Common myeloid progenitor, CD34-positive (primary cell): ENCODE data around the gene PAFAH2.

Experiments used
- CTCF ChIA-PET: fragments of 350-600 bp; sonication (Branson Sonifier 250); formaldehyde crosslinking; loops from one replicate; lab custom pipeline; 2021; ENCODE audit warnings: antibody characterized with exemption; lab: Charles Lee
- POLR2A ChIA-PET: fragments of 350-600 bp; sonication (Branson Sonifier 250); formaldehyde crosslinking; loops from one replicate; lab custom pipeline; 2021; ENCODE audit warnings: antibody characterized with exemption; lab: Charles Lee
- DNase-seq, 3 donors: peaks; one replicate each; pipeline versions ENCODE4 v3.0.0 to v3.0.0-alpha.2; 2013
- H3K27ac ChIP-seq, 2 experiments: 1 replicate in 1 of 2; 2 replicates in 1 of 2; pipeline ENCODE4 v1.7.0; 2013; ENCODE audit warnings: inconsistent platforms in 2 of 2, low read length in 2 of 2, mild to moderate bottlenecking in 2 of 2, low read depth in 1 of 2, moderate library complexity in 1 of 2; ENCODE audit not compliant: severe bottlenecking in 2 of 2, insufficient read depth in 1 of 2, poor library complexity in 1 of 2
- H3K27me3 ChIP-seq, 5 experiments: replicated peaks in 2 of 5; 1 replicate in 3 of 5; 2 replicates in 2 of 5; pipeline versions ENCODE4 v1.6.1 to v1.7.0; 2013; ENCODE audit warnings: low read length in 4 of 5, mild to moderate bottlenecking in 2 of 5, moderate library complexity in 2 of 5, inconsistent platforms in 1 of 5; ENCODE audit not compliant: insufficient read depth in 5 of 5, control insufficient read depth in 4 of 5
- H3K36me3 ChIP-seq, 4 experiments: 1 replicate in 2 of 4; 2 replicates in 2 of 4; pipeline versions ENCODE4 v1.6.1 to v1.7.0; 2013; ENCODE audit warnings: low read length in 3 of 4, control low read depth in 1 of 4, mild to moderate bottlenecking in 1 of 4; ENCODE audit not compliant: control insufficient read depth in 4 of 4, insufficient read depth in 4 of 4
- H3K4me1 ChIP-seq, 4 experiments: 1 replicate in 3 of 4; 2 replicates in 1 of 4; pipeline versions ENCODE4 v1.6.1 to v1.7.1; 2013; ENCODE audit warnings: low read length in 3 of 4, mild to moderate bottlenecking in 3 of 4, control low read depth in 1 of 4, inconsistent platforms in 1 of 4, moderate library complexity in 1 of 4; ENCODE audit not compliant: control insufficient read depth in 4 of 4, insufficient read depth in 4 of 4; ENCODE audit errors: control extremely low read depth in 1 of 4
- H3K4me3 ChIP-seq, 7 experiments: 1 replicate in 4 of 7; 2 replicates in 3 of 7; pipeline versions ENCODE4 v1.5.1 to v1.7.0; 2013; ENCODE audit warnings: mild to moderate bottlenecking in 7 of 7, low read length in 6 of 7, moderate library complexity in 6 of 7, inconsistent platforms in 2 of 7, low read depth in 2 of 7, control low read depth in 1 of 7; ENCODE audit not compliant: insufficient read depth in 4 of 7, control insufficient read depth in 1 of 7; ENCODE audit errors: extremely low read depth in 1 of 7
- H3K9me3 ChIP-seq, 5 experiments: 1 replicate in 4 of 5; 2 replicates in 1 of 5; pipeline versions ENCODE4 v1.6.1 to v1.7.1; 2013; ENCODE audit warnings: low read length in 4 of 5, mild to moderate bottlenecking in 2 of 5, inconsistent platforms in 1 of 5, low read depth in 1 of 5, moderate library complexity in 1 of 5; ENCODE audit not compliant: control insufficient read depth in 4 of 5, insufficient read depth in 2 of 5; ENCODE audit errors: control extremely low read depth in 1 of 5
- WGBS: methylation state at CpG from one replicate; pipeline ENCODE4 v1.1.5; 2013; ENCODE audit not compliant: insufficient coverage; 5-methylcytosine and 5-hydroxymethylcytosine counted together

Gene PAFAH2

DNA sequence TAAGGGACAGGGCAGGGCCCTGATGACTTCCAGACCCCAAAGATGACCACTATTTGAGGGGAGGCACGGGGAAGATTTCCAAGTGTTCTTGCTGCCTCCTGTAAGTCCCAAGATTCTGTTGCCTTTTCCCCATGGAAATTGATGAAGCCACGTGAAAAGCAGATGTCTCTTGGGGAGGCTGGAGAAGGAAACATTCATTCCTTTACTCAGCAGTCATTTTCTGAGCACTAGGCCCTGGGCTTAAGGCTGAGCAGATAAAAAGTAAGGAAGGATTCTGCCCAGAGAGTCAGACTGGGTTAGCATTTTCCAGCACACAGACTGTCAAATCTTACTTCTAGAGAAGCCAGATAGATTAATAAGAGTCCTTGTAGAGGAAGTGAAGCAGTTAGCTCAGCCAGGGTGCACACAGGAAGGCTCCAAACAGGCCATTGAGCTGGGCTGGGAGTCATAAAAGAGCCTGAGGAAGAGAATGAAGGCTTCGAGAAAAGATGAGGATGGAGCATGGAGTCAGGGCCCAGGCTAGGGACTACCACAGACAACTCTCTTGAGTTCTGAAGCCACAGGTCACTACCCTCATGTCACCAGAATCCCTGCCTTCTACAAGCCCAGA lies 33.9 kb upstream of the PAFAH2 start:
- Histone ChIP-seq H3K27ac (no peak overlapping the region), H3K4me1 (peaks cover 0 to 37% (median 14%) of the 10 kb centered on the region in 4 experiments)
- CTCF ChIA-PET, result interaction anchor here (1.0 to 3.0 kb wide), 2 partner anchors 10 to 136 kb away, joined by 3 to 8 read pairs; partner anchors contain the start of gene EXTL1

DNA sequence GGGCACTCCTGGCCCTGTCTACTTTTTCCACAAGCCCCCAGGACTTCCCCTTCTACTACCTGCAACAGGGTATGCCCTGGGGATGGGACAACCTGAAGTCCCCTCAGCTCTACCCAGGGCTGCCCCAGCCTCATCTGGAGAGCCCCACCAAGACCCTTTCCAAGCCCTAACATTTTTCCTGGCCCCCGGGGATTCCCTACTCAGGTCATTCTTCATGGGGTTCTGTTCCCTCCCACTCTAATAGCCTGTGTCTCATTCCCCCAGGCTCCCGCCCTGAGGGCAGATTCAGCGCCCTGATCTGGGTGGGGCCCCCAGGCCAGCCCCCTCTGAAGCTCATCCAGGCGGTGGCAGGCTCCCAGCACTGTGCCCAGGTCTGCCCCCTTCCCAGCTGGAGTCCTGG lies 33.3 kb upstream of the PAFAH2 start:
- DNase-seq, result no peak
- POLR2A ChIA-PET, result interaction anchor here (0.6 kb wide), 1 partner anchor 210 kb away, joined by 3 read pairs; no protein-coding TSS in a partner anchor
- 100% methylated on average over 4 of the region's 4 CpGs for WGBS
- CTCF ChIA-PET, result interaction anchor here (0.7 to 3.0 kb wide), 3 partner anchors 9 to 187 kb away, joined by 3 to 8 read pairs (median 3); partner anchors contain the start of gene EXTL1
- H3K27ac ChIP-seq, result no peak overlapping the region
- H3K4me3 ChIP-seq, result no peak overlapping the region
- peaks cover 0 to 32% (median 11%) of the 10 kb centered on the region in 4 experiments for H3K4me1 ChIP-seq
- H3K27me3 ChIP-seq, result peaks cover 0 to 13% (median 6%) of the 10 kb centered on the region in 5 experiments
- H3K9me3 ChIP-seq, result no peaks in the 10 kb centered on the region
- H3K36me3 ChIP-seq, result no peaks in the 10 kb centered on the region

More for the DNA sequence above, 33.9 kb upstream of the PAFAH2 start:
- no peak for DNase-seq
- no peaks in the 10 kb centered on the region for H3K9me3 ChIP-seq
- WGBS, result 100% methylated on average over 2 of the region's 3 CpGs
- peaks cover 0 to 13% (median 6%) of the 10 kb centered on the region in 5 experiments for H3K27me3 ChIP-seq
- POLR2A ChIA-PET, result no interaction called here
- no peaks in the 10 kb centered on the region for H3K36me3 ChIP-seq
- no peak overlapping the region for H3K4me3 ChIP-seq

DNA sequence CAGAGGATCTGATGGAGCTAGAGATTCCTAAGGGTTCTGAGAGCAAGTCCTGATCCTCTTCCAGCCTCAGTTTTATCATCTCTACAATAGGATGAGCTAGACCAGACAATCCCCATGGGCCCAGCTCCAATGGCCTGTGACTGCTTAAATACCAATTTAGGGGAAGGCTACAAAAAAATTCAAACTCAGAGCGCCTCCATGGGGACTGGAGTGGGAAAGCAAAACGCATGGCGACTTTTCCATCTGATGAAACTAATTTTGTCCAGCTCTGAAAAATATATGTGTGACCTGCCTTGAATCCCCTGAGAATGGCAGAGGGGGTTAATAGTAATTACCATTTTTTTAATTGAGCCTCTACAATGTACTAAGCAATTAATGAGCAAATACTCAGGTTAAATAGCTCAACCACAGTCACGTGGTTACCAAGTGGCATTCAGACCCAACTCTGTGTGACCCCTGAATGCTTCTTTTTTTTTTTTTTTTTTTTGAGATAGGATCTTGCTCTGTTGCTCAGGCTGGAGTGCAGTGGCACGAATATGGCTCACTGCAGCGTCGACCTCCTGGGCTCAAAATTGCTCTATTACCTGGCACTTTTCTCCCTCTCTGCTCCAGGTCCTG lies 32.1 kb upstream of the PAFAH2 start:
- Histone ChIP-seq H3K27ac (no peak overlapping the region), H3K4me1 (peaks cover 0 to 20% (median 5%) of the 10 kb centered on the region in 4 experiments), H3K9me3 (no peaks in the 10 kb centered on the region), H3K27me3 (peaks cover 0 to 16% (median 6%) of the 10 kb centered on the region in 5 experiments), H3K36me3 (no peaks in the 10 kb centered on the region), H3K4me3 (no peak overlapping the region)
- 92% methylated on average over 7 of the region's 7 CpGs for WGBS
- ChIA-PET POLR2A (no interaction called here), CTCF (interaction anchor here (1.0 to 2.4 kb wide), 4 partner anchors 9 to 135 kb away, joined by 3 to 7 read pairs (median 4); no protein-coding TSS in a partner anchor)
- no peak for DNase-seq

DNA sequence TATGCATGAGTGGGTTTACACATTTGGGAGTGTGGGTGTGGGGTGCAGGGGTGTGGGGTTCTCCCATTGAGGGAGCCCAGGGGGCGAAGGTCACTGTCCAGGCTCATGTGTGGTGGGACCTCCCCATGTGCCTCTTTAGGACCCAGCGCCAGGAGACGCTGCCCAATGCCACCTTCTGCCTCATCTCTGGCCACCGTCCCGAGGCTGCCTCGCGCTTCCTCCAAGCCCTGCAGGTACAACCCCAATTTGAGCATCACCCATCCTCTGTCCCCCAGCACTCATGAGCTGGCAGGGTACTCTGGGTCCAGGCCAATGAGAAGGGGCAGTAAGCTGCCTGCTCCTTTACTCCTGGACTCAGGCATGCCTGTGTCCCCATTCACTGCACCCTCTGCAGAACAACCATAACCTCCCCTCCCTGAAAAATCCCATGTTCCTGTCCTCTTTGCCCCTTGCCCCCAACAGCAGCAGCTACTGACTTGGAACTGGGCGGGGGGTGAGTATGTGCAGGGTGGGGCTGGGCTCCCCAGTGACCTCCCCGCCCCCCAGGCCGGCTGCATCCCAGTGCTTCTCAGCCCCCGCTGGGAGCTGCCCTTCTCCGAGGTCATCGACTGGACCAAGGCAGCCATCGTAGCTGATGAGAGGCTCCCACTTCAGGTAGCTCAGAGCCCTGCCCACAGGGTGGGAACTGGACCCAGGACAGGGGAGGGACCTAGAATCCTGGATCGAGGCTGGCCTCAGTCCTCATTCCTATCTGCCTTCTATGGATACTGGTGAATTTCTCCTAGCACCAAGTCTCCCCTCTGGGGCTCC lies 31.4 kb upstream of the PAFAH2 start:
- peaks cover 0 to 8% (median 0%) of the 10 kb centered on the region in 5 experiments for H3K27me3 ChIP-seq
- POLR2A ChIA-PET, result interaction anchor here (0.6 kb wide), 1 partner anchor 175 kb away, joined by 3 read pairs; no protein-coding TSS in a partner anchor
- no peaks in the 10 kb centered on the region for H3K36me3 ChIP-seq
- H3K9me3 ChIP-seq, result no peaks in the 10 kb centered on the region
- DNase-seq, result no peak
- peaks cover 0 to 17% (median 0%) of the 10 kb centered on the region in 4 experiments for H3K4me1 ChIP-seq
- CTCF ChIA-PET, result interaction anchor here (1.0 to 2.4 kb wide), 3 partner anchors 9 to 134 kb away, joined by 3 to 7 read pairs (median 4); no protein-coding TSS in a partner anchor
- H3K27ac ChIP-seq, result no peak overlapping the region
- H3K4me3 ChIP-seq, result no peak overlapping the region
- 91% methylated on average over 13 of the region's 15 CpGs for WGBS

DNA sequence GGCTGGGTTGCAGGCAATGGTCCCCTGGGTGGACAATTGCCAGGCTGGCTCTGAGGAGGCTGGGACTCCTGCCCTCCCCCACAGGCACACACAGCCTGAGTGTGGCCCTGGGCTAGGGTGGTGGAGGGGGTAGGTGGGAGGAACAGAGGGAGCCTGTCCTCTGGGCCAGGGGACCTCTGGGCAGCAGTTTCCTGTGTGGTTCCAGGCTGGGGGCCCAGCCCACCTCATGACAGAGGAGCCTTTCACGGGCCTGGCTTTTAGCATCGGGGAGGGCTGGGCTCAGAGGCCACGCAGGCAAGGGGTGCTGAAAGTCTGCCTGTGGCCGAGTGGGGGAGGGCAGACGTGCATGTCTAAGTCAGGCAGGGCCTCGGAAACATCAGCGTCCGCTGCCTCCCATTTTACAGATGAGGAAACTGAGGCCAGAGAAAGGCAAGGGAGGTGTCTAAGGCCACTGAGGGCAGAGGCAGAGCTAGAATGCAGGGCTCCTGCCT lies 30.7 kb upstream of the PAFAH2 start:
- Histone ChIP-seq H3K4me3 (no peak overlapping the region), H3K27me3 (peaks cover 0 to 6% (median 0%) of the 10 kb centered on the region in 5 experiments), H3K4me1 (peaks cover 0 to 17% (median 0%) of the 10 kb centered on the region in 4 experiments), H3K36me3 (no peaks in the 10 kb centered on the region), H3K27ac (no peak overlapping the region), H3K9me3 (no peaks in the 10 kb centered on the region)
- 75% methylated on average over 8 of the region's 8 CpGs for WGBS
- CTCF ChIA-PET, result interaction anchor here (1.5 to 2.4 kb wide), 2 partner anchors 10 to 133 kb away, joined by 4 to 7 read pairs; no protein-coding TSS in a partner anchor
- POLR2A ChIA-PET, result no interaction called here
- no peak for DNase-seq

DNA sequence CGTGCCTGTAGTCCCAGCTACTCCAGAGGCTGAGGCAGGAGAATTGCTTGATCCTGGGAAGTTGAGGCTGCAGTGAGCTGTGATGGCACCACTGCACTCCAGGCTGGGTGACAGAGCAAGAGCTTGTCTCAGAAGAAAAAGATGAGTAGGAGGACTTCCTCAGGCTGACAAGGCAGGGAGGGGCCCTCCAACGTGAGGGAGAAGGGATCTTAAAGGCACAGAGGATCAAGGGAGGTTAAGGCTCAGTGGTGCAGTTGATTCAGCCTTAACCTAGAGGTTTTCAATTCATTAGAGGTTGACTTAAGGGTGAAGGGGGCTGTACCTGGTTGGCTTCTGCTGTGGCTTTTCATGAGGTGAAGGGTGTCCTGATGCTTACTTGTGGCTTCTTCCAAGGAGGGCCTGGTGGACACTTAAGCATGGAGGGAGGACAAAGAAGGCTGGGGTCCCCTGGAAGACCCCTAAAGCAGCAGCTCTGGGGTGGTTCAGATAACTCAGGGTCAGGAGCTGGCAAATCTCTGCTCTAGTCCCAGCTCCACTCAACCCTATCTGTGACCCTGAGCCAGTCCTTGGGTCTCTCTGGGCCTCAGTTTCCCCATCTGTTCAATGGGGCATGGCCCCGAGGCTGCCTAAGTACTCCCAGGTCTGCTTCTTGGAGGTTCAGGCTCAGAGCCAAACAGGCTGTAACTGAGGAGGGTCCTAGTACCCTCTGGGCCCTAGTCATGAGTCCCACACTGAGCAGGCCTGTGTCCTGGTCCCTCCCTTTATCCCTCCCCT lies 30.0 kb upstream of the PAFAH2 start:
- Histone ChIP-seq H3K36me3 (no peaks in the 10 kb centered on the region), H3K9me3 (no peaks in the 10 kb centered on the region), H3K4me1 (peaks cover 0 to 17% (median 0%) of the 10 kb centered on the region in 4 experiments), H3K27me3 (peaks cover 0 to 3% (median 0%) of the 10 kb centered on the region in 5 experiments), H3K4me3 (no peak overlapping the region), H3K27ac (no peak overlapping the region)
- POLR2A ChIA-PET, result no interaction called here
- DNase-seq, result no peak
- WGBS, result 59% methylated on average over 3 of the region's 3 CpGs
- CTCF ChIA-PET, result interaction anchor here (1.3 to 1.5 kb wide), 2 partner anchors 23 to 132 kb away, joined by 4 read pairs; no protein-coding TSS in a partner anchor
